GM15510 (cell line): Measurements from ENCODE around the gene TPI1.

Source experiments
- POLR2A ChIP-seq: IDR thresholded peaks from 3 replicates; pipeline ENCODE4 v1.6.1; 2011; ENCODE audit warnings: borderline replicate concordance; ENCODE audit not compliant: insufficient read length; ENCODE audit errors: extremely low read depth

The TPI1 gene

DNA sequence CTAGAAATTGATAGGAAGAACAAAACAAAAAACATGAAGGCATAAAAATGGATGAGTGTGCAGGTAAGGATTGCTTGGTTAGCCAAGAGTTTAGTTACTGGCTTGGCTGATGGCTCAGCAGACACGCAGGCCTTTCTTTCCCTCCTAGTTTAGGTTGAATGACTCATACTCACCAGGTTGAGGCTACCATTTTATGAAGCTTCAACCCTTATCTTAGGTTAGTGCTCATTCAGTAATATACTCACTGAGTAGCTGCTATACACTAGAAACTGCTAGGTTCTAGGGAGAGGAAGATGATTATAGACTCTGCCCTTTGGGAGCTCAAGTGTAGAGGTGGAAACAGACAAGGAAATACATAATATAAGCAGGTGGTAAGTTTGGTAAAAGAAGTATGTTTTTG is 33.1 kb upstream of the TPI1 start:
- TF ChIP-seq POLR2A: no peak

DNA sequence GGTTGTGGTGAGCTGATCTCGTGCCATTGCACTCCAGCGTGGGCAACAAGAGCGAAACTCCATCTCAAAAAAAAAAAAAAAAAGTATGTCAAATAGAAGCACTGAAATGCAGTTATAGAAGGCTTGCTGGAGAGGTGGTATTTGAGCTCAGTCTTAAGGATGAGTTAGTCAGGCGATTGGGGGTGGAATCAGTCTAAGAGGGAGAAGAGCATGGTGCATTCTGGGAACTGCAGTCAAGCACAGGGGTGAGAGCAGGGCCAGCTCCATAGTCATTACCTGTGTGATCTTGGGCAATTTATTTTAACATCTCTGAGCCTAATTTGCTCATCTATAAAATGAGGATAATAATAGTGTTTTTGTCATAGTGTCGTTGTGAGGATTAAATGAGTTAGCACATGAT is 32.5 kb upstream of the TPI1 start:
- no peak for TF ChIP-seq POLR2A

DNA sequence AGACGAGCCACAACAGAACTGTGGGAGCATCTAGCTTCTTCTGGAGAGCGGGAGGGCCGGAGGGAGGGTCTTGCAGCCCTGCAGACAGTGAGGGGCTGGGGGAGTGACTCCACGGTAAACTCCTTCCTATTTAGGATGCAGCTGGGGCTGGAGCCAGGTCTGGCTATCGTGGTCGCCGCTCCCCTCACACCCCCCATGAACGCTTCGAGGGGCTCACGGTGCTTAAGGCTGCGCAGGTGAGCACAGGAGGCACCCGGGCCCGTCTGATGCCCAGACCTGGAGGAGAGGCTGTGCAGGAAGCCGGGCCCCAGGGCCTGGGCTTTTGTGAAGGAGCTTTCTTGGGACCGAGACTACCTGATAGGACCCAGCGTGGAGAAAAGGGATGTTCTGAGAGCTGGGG is 30.5 kb upstream of the TPI1 start:
- TF ChIP-seq POLR2A: no peak

DNA sequence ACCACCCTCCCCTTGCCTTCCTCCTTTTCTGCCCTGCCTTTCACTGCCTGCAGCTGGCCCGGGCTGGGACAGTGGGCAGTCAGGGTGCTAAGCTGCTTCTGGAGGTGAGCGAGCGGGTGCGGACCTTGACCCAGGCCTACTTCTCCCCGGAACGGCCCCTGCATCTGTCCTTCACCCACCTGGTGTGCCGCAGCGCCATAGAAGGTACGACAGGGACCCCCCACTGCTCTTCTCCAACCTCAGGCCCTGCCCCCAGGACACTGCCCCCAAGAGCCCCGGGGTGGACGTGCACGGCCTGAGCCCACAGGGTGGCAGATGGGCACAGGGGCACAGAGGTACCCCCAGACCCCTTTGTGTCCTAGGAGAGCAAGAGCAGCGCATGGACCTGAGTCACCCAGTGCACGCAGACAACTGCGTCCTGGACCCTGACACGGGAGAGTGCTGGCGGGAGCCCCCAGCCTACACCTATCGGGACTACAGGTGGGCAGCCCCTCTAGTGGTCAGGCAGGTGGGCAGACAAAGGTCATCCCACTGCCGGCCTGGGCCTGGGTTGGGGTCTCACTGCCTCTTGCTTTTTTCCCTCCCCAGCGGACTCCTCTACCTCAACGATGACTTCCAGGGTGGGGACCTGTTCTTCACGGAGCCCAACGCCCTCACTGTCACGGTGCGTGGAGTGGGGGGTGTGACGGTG is 29.8 kb upstream of the TPI1 start:
- no peak for TF ChIP-seq POLR2A

DNA sequence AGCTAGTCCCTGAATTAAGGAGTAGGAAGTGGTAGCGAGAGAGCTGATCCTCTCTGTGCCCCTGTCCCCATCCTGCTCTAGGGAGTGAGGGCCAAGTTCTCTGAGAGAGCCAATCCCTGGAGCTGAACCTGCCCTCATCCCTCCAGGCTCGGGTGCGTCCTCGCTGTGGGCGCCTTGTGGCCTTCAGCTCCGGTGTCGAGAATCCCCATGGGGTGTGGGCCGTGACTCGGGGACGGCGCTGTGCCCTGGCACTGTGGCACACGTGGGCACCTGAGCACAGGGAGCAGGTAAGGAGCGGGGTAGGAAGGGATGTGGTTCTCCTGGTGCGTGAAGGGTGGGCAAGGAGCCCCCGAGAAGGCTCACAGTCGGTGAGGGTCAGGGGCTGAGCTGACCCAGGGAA is 28.5 kb upstream of the TPI1 start:
- no peak for TF ChIP-seq POLR2A

DNA sequence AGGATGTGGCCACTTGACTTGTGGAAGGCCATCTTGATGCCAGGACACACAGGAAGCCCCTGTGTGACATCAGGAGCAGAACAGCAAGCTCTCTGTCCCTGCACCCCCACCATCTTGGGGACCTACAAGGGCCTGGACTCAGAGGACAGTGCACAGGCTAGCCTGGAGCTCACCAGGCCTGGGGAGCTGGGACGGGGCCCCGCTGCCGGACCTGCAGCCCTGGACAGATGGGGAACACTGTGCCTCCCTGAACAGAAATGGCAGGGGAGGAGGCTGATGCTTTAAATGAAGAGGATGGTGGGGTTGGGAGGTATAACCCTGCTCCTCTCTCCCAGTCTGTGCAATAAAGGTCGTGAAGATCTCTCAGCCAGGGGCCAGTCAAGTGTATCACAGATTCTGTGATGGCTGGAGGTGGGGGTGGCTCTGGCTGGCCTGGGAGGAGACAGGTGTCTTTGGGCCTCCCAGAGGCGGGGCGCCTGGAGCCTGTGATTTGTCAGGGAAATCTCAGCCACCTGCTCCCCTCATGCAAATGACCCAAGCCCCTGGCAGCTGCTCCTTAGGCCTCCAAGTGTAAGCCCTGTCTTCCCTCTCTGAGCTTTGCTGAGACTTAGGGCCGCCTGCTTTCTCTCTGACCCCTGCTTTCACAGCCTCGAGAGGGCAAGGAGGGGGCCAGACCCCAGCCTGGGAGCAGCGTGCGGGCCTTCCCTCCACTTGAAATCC is 27.7 kb upstream of the TPI1 start:
- no peak for TF ChIP-seq POLR2A

DNA sequence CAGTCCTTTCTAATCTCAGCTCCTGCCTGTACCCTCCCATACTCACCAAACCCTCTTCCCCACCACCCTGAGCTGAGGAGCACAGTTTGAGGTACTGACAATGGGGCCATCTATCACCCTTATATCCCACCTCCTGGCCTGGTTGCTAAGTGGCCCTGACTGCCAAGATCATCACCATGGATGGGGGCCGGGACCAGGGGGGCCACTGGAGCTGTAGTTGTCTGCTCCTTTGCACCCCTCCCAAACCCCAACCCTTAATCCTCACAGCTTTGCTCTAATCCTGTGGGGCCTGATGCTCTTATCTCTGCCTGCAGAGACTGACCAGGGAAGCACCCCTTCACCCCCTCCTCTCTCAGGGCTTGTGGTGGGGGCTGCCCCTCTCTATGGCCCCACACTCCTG is 27.0 kb upstream of the TPI1 start:
- TF ChIP-seq POLR2A: no peak

DNA sequence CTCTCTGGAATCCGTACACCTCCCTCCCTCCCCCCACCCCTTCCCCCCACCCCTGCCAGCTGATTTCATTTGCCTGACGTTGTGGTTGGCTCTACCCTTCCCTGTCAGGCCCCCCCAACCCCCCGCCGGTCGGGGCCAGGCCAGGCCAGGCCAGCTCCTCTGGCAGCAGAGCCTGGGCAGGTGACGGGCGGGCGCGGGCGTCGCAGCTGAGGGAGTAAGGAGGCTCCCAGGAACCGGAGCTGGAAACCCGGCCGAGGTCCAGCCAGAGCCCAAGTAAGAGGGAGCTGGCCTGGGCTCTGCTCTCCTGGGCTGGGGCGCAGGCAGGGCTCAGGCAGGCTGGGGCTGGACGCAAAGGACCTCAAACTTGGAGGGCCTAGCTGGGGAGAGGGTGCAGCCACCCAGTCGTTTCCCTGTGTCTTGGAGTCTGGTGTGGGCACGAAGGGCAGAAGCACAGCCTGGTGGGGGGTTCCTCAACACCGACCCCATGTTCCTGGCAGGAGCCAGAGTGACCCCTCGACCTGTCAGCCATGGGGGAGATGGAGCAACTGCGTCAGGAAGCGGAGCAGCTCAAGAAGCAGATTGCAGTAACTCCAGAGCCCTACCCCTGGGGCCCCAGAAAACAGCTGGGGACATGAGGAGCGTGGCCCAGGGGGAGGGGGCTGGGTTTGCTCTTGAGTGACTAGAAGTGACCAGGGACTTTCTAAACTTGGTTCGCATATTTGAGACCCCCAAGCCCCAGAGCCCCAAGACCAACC is 26.4 kb upstream of the TPI1 start, which contains the start of gene GNB3:
Gene GNB3 (plus strand): TSS at position 165 of the 755 bp plus-strand sequence. CDS start 363 bp downstream, at position 528.
- TF ChIP-seq POLR2A: no peak

DNA sequence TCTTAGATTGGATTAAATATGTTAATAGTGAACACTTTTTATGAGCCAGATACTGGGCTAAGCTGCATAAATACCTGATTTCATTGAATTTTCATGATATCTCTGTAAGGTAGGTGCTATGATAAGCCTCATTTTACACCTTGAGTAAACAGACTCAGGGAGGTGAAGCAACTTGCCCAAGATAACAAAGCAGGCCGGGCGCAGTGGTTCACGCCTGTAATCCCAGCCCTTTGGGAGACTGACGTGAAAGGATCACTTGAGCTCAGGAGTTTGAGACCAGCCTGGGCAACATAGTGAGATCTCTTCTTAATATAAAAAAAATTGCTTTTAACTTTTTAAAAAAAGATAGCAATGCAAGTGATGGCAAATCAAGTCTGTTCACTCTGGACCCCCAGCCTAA is 25.3 kb upstream of the TPI1 start:
- no peak for TF ChIP-seq POLR2A

DNA sequence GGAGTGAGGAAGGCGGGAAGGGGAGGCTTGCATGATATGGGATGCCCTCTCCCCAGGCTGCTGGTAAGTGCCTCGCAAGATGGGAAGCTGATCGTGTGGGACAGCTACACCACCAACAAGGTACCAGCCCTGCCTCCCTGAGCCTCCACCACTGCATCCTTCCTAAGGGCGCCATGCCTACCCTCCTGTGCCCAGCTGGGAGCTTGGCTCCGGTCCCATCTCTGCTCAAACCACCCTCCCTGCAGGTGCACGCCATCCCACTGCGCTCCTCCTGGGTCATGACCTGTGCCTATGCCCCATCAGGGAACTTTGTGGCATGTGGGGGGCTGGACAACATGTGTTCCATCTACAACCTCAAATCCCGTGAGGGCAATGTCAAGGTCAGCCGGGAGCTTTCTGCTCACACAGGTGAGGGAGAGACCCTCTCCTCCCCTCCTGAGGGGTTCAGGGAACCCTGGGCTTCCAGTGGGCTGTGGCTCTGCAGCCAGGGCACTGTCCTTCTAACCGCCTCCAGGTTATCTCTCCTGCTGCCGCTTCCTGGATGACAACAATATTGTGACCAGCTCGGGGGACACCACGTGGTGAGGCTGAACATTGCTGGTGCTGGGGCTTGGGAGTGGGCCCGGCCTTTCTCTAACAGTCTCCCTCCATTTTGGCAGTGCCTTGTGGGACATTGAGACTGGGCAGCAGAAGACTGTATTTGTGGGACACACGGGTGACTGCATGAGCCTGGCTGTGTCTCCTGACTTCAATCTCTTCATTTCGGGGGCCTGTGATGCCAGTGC is 24.0 kb upstream of the TPI1 start:
- no peak for TF ChIP-seq POLR2A

DNA sequence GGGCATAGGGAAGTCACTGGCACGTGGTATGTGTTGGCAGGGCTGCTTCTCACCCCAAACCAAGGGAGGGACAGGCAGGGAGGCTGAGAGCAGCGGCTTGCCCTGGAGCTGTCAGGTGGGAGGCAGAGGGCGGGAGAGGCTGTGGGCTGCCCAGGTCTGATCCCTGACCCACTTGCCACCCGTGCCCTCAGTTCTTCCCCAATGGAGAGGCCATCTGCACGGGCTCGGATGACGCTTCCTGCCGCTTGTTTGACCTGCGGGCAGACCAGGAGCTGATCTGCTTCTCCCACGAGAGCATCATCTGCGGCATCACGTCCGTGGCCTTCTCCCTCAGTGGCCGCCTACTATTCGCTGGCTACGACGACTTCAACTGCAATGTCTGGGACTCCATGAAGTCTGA is 21.9 kb upstream of the TPI1 start:
- no peak for TF ChIP-seq POLR2A

DNA sequence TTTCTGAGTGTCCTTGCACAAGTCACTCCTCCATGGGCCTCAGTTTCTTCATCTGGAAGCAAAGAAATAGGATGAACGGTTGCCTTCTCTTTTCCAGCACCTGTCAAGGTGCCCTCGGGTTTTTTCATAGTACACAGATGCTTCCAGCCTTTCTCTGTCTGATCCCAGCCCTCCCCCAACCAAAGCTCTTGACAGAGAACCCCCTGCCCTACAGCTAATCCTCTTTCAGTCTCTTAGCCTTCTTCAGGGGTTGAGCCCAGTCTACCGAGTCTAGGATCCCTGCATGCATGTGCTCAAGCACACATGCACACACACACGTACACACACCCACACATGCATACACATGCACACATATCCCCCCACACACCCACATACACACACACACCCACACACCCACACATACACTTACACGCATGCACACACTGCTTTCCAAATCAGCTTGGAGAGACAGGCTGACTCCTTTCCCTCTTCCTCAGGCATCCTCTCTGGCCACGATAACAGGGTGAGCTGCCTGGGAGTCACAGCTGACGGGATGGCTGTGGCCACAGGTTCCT is 20.9 kb upstream of the TPI1 start:
- no peak for TF ChIP-seq POLR2A

DNA sequence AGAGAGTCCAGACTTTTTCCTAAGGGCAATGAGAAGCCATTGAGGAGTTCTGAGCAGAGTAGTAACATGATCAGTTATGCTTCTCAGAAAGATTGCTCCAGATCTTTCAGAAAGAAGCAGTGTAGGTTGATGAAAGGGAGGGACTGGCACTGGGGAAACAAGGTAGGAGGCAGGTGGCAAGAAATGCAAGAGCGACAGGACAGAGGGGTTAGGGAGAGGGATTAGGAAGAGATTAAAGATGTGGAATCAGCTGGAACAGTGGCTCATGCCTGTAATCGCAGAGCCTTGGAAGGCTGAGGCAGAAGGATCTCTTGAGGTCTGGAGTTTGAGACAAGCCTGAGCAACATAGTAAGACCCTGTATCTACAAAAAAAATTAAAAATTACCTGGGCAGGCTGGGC is 19.7 kb upstream of the TPI1 start:
- no peak for TF ChIP-seq POLR2A

DNA sequence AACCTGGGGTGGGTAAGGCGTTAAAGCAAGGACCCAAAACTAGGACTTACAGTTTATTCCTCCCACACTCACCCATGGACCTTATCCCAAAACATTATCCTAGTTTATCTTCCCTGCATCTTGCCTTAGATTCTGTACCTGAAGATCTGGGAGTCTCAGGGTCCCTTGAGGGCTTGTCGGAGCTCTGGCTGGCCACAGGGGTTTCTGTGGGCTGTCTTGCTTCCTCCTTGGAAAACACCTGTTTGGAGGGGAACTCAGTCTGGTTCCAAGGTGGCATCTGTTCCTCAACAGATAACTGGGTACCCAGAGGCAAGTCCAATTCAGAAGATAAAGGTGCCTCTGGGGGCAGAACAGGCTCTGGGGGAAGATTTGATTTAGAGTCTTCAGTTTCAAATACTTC is 17.9 kb upstream of the TPI1 start:
- TF ChIP-seq POLR2A: no peak
